ENCODE results near the gene PRKN.

DNA sequence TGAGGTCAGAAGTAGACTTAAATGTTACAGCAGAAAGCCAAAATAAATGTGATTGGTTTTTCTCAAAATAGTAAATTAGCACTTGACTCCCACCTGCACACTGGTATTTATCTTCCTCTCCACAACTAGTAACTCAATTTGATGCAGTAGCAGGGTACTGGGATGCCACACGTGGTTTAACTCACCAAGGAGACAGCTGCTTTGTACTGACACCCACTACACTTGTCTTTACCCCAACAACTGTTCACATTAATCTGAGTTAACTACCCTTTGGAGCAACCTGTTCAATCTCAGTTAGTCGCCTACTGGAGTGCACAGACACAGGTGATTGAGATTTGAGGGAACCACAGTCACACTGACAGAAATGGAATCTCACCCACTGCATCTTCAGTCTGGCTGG lies 242.1 kb downstream of the PRKN start:
- TF ChIP-seq, protein P1, sequence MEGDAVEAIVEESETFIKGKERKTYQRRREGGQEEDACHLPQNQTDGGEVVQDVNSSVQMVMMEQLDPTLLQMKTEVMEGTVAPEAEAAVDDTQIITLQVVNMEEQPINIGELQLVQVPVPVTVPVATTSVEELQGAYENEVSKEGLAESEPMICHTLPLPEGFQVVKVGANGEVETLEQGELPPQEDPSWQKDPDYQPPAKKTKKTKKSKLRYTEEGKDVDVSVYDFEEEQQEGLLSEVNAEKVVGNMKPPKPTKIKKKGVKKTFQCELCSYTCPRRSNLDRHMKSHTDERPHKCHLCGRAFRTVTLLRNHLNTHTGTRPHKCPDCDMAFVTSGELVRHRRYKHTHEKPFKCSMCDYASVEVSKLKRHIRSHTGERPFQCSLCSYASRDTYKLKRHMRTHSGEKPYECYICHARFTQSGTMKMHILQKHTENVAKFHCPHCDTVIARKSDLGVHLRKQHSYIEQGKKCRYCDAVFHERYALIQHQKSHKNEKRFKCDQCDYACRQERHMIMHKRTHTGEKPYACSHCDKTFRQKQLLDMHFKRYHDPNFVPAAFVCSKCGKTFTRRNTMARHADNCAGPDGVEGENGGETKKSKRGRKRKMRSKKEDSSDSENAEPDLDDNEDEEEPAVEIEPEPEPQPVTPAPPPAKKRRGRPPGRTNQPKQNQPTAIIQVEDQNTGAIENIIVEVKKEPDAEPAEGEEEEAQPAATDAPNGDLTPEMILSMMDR (IDR thresholded peaks at IDR 0.05), result no peak
- no peak for TF ChIP-seq EP300 (IDR thresholded peaks at IDR 0.05)
